HepG2 (cell line): Measurements from ENCODE around the gene CIAO3. TPM values are rescaled to one million over a fixed set of nuclear protein-coding genes. Genes with fewer than 3 reads are reported as not detected.
A peak's percentile ranks its signal among the peaks of the same experiment; 100 is the strongest.

Experiments used
- ATF5 ChIP-seq: sonication (generic); formaldehyde crosslinking; IDR thresholded peaks from 2 replicates; pipeline ENCODE4 v1.4.0; 2020; ENCODE audit warnings: mild to moderate bottlenecking, low read depth, missing genetic modification reagents
- ELF3 ChIP-seq: IDR thresholded peaks from 2 replicates; pipeline ENCODE4 v1.6.1; 2016; ENCODE audit warnings: missing genetic modification reagents, missing compliant biosample characterization
- EP300 ChIP-seq, 3 experiments: sonication (generic) in 1 of 3; formaldehyde crosslinking in 1 of 3; IDR thresholded peaks; 2 replicates each; pipeline versions ENCODE4 v1.5.1 to v1.6.1; 2011 to 2020; ENCODE audit warnings: low read depth in 2 of 3, low read length in 2 of 3, borderline replicate concordance in 1 of 3, improper control_type of control experiment in 1 of 3, mild to moderate bottlenecking in 1 of 3, missing genetic modification reagents in 1 of 3, moderate library complexity in 1 of 3
- FOXK2 ChIP-seq: fragments of 450-650 bp; IDR thresholded peaks from 2 replicates; pipeline ENCODE4 v1.6.1; 2016
- KDM4B ChIP-seq: sonication (generic); formaldehyde crosslinking; IDR thresholded peaks from 2 replicates; pipeline ENCODE4 v1.4.0; 2020; ENCODE audit warnings: missing genetic modification reagents
- MXD1 ChIP-seq: sonication (generic); formaldehyde crosslinking; IDR thresholded peaks from 2 replicates; pipeline ENCODE4 v1.4.0; 2020; ENCODE audit warnings: mild to moderate bottlenecking, missing genetic modification reagents
- PCBP1 ChIP-seq: fragments of 200-400 bp; formaldehyde crosslinking; IDR thresholded peaks from 2 replicates; pipeline ENCODE4 v1.6.1; 2017; ENCODE audit warnings: mild to moderate bottlenecking, low read depth, low read length, borderline replicate concordance
- SNAPC2 ChIP-seq: sonication (generic); formaldehyde crosslinking; IDR thresholded peaks from 2 replicates; pipeline ENCODE4 v1.8.1; 2022; ENCODE audit warnings: mild to moderate bottlenecking, missing genetic modification reagents
- SNAPC4 ChIP-seq: sonication (generic); formaldehyde crosslinking; IDR thresholded peaks from 2 replicates; pipeline ENCODE4 v1.4.0; 2020; ENCODE audit warnings: mild to moderate bottlenecking, missing genetic modification reagents
- STAG1 ChIP-seq: sonication (generic); formaldehyde crosslinking; IDR thresholded peaks from 2 replicates; pipeline ENCODE4 v1.4.0; 2020; ENCODE audit warnings: missing genetic modification reagents
- SUZ12 ChIP-seq: fragments of 150-350 bp; IDR thresholded peaks from 2 replicates; pipeline ENCODE4 v1.6.1; 2014; ENCODE audit warnings: low read depth, low read length
- TIGD3 ChIP-seq: sonication (generic); formaldehyde crosslinking; IDR thresholded peaks from 2 replicates; pipeline ENCODE4 v1.5.1; 2020; ENCODE audit warnings: mild to moderate bottlenecking, missing genetic modification reagents, borderline replicate concordance
- ZNF205 ChIP-seq: IDR thresholded peaks from 2 replicates; pipeline ENCODE4 v1.6.1; 2018; ENCODE audit warnings: missing biosample characterization, missing genetic modification reagents
- ZNF362 ChIP-seq: sonication (generic); formaldehyde crosslinking; IDR thresholded peaks from 2 replicates; pipeline ENCODE4 v1.4.0; 2020; ENCODE audit warnings: missing genetic modification reagents, mild to moderate bottlenecking, borderline replicate concordance
- ZNF382 ChIP-seq: sonication (generic); formaldehyde crosslinking; IDR thresholded peaks from 2 replicates; pipeline ENCODE4 v1.5.0; 2020; ENCODE audit warnings: missing genetic modification reagents, mild to moderate bottlenecking, borderline replicate concordance
- ZNF747 ChIP-seq: sonication (generic); formaldehyde crosslinking; IDR thresholded peaks from 2 replicates; pipeline ENCODE4 v1.8.1; 2023; ENCODE audit warnings: missing genetic modification reagents, mild to moderate bottlenecking, borderline replicate concordance
- ZSCAN20 ChIP-seq: sonication (generic); formaldehyde crosslinking; IDR thresholded peaks from 2 replicates; pipeline ENCODE4 v1.4.0; 2020; ENCODE audit warnings: missing genetic modification reagents, mild to moderate bottlenecking, borderline replicate concordance
- polyA plus RNA-seq, 8 experiments: library from polyadenylated mRNA; depleted of rRNA in 3 of 8; stranded (reverse) in 7 of 8; unstranded in 1 of 8; fragments of >200 nt; fragmentation: Illumina TruSeq in 4 of 8; extraction: Trizol in 4 of 8; gene quantifications; 2 replicates each; pipeline versions ENCODE4 v1.2.1 to v1.2.3, GENCODE V29; 2011 to 2016; ENCODE audit warnings: low read depth in 4 of 8, missing spikeins in 1 of 8, mixed read lengths in 1 of 8; ENCODE audit not compliant: insufficient read depth in 1 of 8
- total RNA-seq, 5 experiments: library from RNA; depleted of rRNA; stranded (reverse); fragments of >200 nt; fragmentation: Illumina TruSeq; extraction: Trizol; gene quantifications; 2 replicates each; pipeline ENCODE4 v1.2.3, GENCODE V29; 2016; ENCODE audit warnings: low read depth in 1 of 5

CIAO3 gene
- total and polyA plus RNA-seq, 2 of the 13 experiments (the other 11 are each of a cell fraction or from before 2014, with no cell fraction given): 21.7 to 25.0 TPM

- 0 out of 2 replicates have a peak, but pooled peaks have one; percentile 66 for TF ChIP-seq TIGD3 (CRISPR knock-in tag)
- peak; percentile 51; the same call in 1 of the 2 replicates for TF ChIP-seq ZNF362 (CRISPR knock-in tag)
- TF ChIP-seq ZNF205 (CRISPR knock-in tag): 0 out of 2 replicates have a peak, but pooled peaks have one; percentile 52
- peak; percentile 78; the same call in 1 of the 2 replicates for TF ChIP-seq ZNF747 (CRISPR knock-in tag)
- TF ChIP-seq KDM4B: peak; percentile 85
- peak; percentile 80 for TF ChIP-seq MXD1 (CRISPR knock-in tag)
- no peak for TF ChIP-seq STAG1 (CRISPR knock-in tag)
- TF ChIP-seq PCBP1: peak; percentile 48; the same call in 1 of the 2 replicates
- TF ChIP-seq FOXK2: no peak
- 0 out of 4 replicates have a peak, but pooled peaks of 1 of the 2 experiments have one; percentile 11 for TF ChIP-seq EP300 (IDR thresholded peaks at IDR 0.05; ENCODE audit: low read depth in 2 of 2, low read length in 2 of 2)
- no peak; the same call in 1 of the 2 replicates for TF ChIP-seq EP300 (CRISPR knock-in tag; IDR thresholded peaks at IDR 0.05; ENCODE audit: borderline replicate concordance)
- TF ChIP-seq ZNF382: no peak
- TF ChIP-seq ZSCAN20 (CRISPR knock-in tag): 0 out of 2 replicates have a peak, but pooled peaks have one; percentile 33
- TF ChIP-seq ATF5 (CRISPR knock-in tag): peak; percentile 85; the same call in 1 of the 2 replicates
- TF ChIP-seq SNAPC2: peak; percentile 39; the same call in 1 of the 2 replicates
- peak; percentile 46 for TF ChIP-seq ELF3 (CRISPR knock-in tag)
- no peak for TF ChIP-seq SNAPC4 (CRISPR knock-in tag)
- no peak for TF ChIP-seq SUZ12
These were observed at the start of gene CIAO3 (continued) for GRCh38 chr16:740764-741505.
